ENCODE measurements around the gene NHLRC1. TPM values are rescaled to one million over a fixed set of nuclear protein-coding genes. Genes with fewer than 3 reads are reported as not detected.

NHLRC1 gene
- total RNA-seq, 4 donors from 2014 or later: 1.7 to 4.9 (median 3.5) TPM

GRCh38 chr6:18091382-18091781 is 31.1 kb downstream of the NHLRC1 start:
- H3K4me3 ChIP-seq (replicated peaks in 1 of 3): no peak overlapping the region
- no peak for DNase-seq
- no peaks in the 10 kb centered on the region for H3K27me3 ChIP-seq
- intact Hi-C loops (cut with DNase I): no loop called here
- WGBS, 2 donors: 86 to 96% methylated on average over 1 of the region's 1 CpG
- H3K4me1 ChIP-seq: peaks cover 0 to 11% of the 10 kb centered on the region in 2 donors
- TF ChIP-seq, protein P1, sequence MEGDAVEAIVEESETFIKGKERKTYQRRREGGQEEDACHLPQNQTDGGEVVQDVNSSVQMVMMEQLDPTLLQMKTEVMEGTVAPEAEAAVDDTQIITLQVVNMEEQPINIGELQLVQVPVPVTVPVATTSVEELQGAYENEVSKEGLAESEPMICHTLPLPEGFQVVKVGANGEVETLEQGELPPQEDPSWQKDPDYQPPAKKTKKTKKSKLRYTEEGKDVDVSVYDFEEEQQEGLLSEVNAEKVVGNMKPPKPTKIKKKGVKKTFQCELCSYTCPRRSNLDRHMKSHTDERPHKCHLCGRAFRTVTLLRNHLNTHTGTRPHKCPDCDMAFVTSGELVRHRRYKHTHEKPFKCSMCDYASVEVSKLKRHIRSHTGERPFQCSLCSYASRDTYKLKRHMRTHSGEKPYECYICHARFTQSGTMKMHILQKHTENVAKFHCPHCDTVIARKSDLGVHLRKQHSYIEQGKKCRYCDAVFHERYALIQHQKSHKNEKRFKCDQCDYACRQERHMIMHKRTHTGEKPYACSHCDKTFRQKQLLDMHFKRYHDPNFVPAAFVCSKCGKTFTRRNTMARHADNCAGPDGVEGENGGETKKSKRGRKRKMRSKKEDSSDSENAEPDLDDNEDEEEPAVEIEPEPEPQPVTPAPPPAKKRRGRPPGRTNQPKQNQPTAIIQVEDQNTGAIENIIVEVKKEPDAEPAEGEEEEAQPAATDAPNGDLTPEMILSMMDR (IDR thresholded peaks at IDR 0.05): no peak
- TF ChIP-seq POLR2A (IDR thresholded peaks at IDR 0.05): no peak
- no peaks in the 10 kb centered on the region for H3K36me3 ChIP-seq
- H3K27ac ChIP-seq: no peak overlapping the region
- no peaks in the 10 kb centered on the region for H3K9me3 ChIP-seq

DNA sequence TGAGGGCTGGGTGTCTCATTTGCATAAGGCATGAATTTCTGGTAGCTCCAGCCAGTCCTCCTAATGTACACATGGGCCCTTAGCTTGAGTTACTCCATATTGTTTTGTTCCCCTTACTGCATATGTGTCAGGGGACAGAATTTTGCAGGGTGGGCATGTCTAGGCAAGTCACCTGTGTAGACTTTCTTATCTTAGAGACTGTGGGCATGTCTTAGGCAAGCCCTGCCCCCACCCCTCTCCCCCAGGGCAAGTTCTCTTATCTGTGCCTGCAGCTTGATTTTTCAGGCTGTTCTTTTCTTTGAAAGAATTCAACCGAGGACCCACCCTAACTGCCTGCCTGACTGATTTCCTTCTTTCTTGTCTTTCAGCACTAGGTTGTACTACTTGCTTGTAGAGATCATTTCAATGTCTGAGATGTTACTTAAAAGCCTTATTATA is 32.1 kb downstream of the NHLRC1 start:
- WGBS, 2 donors: 84 to 94% methylated on average over 1 of the region's 1 CpG
- Histone ChIP-seq H3K27me3 (no peaks in the 10 kb centered on the region), H3K36me3 (no peaks in the 10 kb centered on the region), H3K9me3 (no peaks in the 10 kb centered on the region), H3K27ac (no peak overlapping the region), H3K4me1 (peaks cover 0 to 11% of the 10 kb centered on the region in 2 donors), H3K4me3 (replicated peaks in 1 of 3) (no peak overlapping the region)
- TF ChIP-seq, protein P1 (IDR thresholded peaks at IDR 0.05): no peak
- no peak for TF ChIP-seq POLR2A (IDR thresholded peaks at IDR 0.05)
- intact Hi-C loops (cut with DNase I): no loop called here
- DNase-seq: no peak

DNA sequence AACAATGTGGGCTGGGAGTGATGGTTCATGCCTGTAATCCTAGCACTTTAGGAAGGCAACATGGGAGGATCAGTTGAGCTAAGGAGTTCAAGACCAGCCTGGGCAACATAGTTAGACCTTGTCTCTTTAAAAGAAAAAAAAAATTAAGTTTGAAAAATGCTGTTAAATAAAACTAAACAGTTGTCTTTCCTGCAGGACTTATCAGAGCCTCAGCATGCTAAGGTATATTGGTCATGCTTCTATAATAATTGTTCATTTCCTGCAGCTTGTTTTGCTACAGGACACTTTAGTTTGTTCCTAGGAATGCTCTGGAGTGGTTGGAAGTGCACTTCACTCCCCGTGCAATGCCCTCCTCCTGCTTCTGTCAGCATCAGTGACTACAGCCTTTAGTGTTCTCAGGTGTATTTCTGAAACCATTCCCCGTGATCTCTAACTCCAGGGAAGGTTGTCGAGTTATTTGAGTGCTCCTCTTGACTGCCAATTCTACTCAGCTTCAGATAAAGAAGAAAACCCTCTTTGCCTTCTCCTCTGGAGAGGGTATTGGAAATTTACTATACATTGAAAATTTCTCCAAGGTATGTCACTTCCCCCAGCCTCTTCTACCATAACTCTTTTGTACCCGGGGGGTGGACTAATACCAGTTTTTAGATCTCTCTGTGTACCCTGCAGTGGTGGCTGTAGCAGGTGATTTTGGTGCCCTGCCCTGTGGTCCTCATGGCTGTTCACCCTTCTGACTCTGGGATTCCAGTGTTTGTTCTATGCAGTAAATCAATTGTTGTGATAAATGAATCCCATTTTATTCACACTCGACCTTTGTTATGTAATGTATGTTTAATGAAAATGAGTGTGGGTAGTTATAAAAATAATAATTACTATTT is 33.8 kb downstream of the NHLRC1 start:
- WGBS, 2 donors: 34 to 35% methylated on average over 5 of the region's 5 CpGs
- TF ChIP-seq, protein P1 (IDR thresholded peaks at IDR 0.05): no peak
- TF ChIP-seq POLR2A (IDR thresholded peaks at IDR 0.05): no peak
- intact Hi-C loops (cut with DNase I): no loop called here
- peak; percentile 89 to 91 for DNase-seq
- H3K27me3 ChIP-seq: no peaks in the 10 kb centered on the region
- H3K4me1 ChIP-seq: peaks cover 0 to 11% of the 10 kb centered on the region in 2 donors
- H3K4me3 ChIP-seq (replicated peaks in 1 of 3): no peak overlapping the region
- no peaks in the 10 kb centered on the region for H3K9me3 ChIP-seq
- H3K27ac ChIP-seq: peak overlapping the region in 2 of 3 donors; percentile 68 to 74
- no peaks in the 10 kb centered on the region for H3K36me3 ChIP-seq

GRCh38 chr6:18087396-18088165 is 34.9 kb downstream of the NHLRC1 start:
- intact Hi-C loops (cut with DNase I): no loop called here
- Histone ChIP-seq H3K27ac (no peak overlapping the region), H3K27me3 (no peaks in the 10 kb centered on the region), H3K36me3 (no peaks in the 10 kb centered on the region), H3K4me1 (peaks cover 0 to 17% of the 10 kb centered on the region in 2 donors), H3K4me3 (replicated peaks in 1 of 3) (no peak overlapping the region), H3K9me3 (no peaks in the 10 kb centered on the region)
- TF ChIP-seq POLR2A (IDR thresholded peaks at IDR 0.05): no peak
- TF ChIP-seq, protein P1 (IDR thresholded peaks at IDR 0.05): no peak
- WGBS, 2 donors: 80 to 84% methylated on average over 5 of the region's 5 CpGs
- DNase-seq: no peak
